A673 (cell line): ENCODE results near the gene HACD2.

Experiments
- EZH2 ChIP-seq: fragments of 200-600 bp; sonication (generic); IDR thresholded peaks from 2 replicates; pipeline ENCODE4 v1.6.1; 2017; ENCODE audit warnings: borderline replicate concordance, low read depth, mild to moderate bottlenecking, mixed read lengths, antibody characterized with exemption, low read length; ENCODE audit not compliant: poor library complexity, severe bottlenecking
- TF ChIP-seq, protein P1 (sequence below): fragments of 300-800, 200-600 bp; sonication (generic); conservative IDR thresholded peaks from 2 replicates; pipeline ENCODE4 v1.5.1; 2017; ENCODE audit warnings: low read depth, mild to moderate bottlenecking, antibody characterized with exemption, low read length, moderate library complexity, mixed read lengths

- TF ChIP-seq EZH2 = no peak
- TF ChIP-seq, protein P1, sequence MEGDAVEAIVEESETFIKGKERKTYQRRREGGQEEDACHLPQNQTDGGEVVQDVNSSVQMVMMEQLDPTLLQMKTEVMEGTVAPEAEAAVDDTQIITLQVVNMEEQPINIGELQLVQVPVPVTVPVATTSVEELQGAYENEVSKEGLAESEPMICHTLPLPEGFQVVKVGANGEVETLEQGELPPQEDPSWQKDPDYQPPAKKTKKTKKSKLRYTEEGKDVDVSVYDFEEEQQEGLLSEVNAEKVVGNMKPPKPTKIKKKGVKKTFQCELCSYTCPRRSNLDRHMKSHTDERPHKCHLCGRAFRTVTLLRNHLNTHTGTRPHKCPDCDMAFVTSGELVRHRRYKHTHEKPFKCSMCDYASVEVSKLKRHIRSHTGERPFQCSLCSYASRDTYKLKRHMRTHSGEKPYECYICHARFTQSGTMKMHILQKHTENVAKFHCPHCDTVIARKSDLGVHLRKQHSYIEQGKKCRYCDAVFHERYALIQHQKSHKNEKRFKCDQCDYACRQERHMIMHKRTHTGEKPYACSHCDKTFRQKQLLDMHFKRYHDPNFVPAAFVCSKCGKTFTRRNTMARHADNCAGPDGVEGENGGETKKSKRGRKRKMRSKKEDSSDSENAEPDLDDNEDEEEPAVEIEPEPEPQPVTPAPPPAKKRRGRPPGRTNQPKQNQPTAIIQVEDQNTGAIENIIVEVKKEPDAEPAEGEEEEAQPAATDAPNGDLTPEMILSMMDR = no peak
These were observed 113.7 kb downstream of the HACD2 start for GRCh38 chr3:123471106-123471505.
